Parathyroid adenoma (tissue), 2 donors: Measurements from ENCODE around the gene EVA1C.
"Not testable (repeated sequence)": the region's sequence is repeated elsewhere in the genome, so short reads cannot be mapped to it uniquely, and the experiment has no call there.

Experiments used
- H2AFZ ChIP-seq: fragments of 300-600 bp; sonication (generic); one replicate; pipeline ENCODE4 v1.7.0; 2017; ENCODE audit warnings: antibody characterized with exemption, mild to moderate bottlenecking
- H3K27ac ChIP-seq: fragments of 300-600 bp; sonication (generic); one replicate; pipeline ENCODE4 v1.7.0; 2017
- H3K27me3 ChIP-seq: fragments of 300-600 bp; sonication (generic); one replicate; pipeline ENCODE4 v1.7.0; 2017; ENCODE audit warnings: low read length; ENCODE audit not compliant: control insufficient read depth, insufficient read depth
- H3K36me3 ChIP-seq: fragments of 300-600 bp; sonication (generic); one replicate; pipeline ENCODE4 v1.7.0; 2017; ENCODE audit warnings: low read length; ENCODE audit not compliant: control insufficient read depth, insufficient read depth
- H3K4me1 ChIP-seq: fragments of 300-600 bp; sonication (generic); one replicate; pipeline ENCODE4 v1.7.0; 2017; ENCODE audit warnings: control low read depth
- H3K4me2 ChIP-seq: fragments of 300-600 bp; sonication (generic); one replicate; pipeline ENCODE4 v1.7.0; 2017; ENCODE audit warnings: low read length
- H3K4me3 ChIP-seq: fragments of 300-600 bp; sonication (generic); one replicate; pipeline ENCODE4 v1.7.0; 2017; ENCODE audit warnings: low read depth, low read length
- H3K79me2 ChIP-seq: fragments of 300-600 bp; sonication (generic); one replicate; pipeline ENCODE4 v1.7.0; 2017; ENCODE audit warnings: control low read depth
- H3K9ac ChIP-seq: fragments of 300-600 bp; sonication (generic); one replicate; pipeline ENCODE4 v1.7.0; 2017; ENCODE audit warnings: mild to moderate bottlenecking
- H3K9me3 ChIP-seq: fragments of 300-600 bp; sonication (generic); one replicate; pipeline ENCODE4 v1.7.0; 2017; ENCODE audit warnings: low read length; ENCODE audit not compliant: control insufficient read depth
- TF ChIP-seq, protein P1 (sequence below): fragments of 300-600 bp; sonication (generic); IDR thresholded peaks from one replicate; pipeline ENCODE4 v1.7.0; 2017; ENCODE audit warnings: antibody characterized with exemption, mild to moderate bottlenecking
- donor health status: primary hyperparathyroidism.

Gene EVA1C

DNA sequence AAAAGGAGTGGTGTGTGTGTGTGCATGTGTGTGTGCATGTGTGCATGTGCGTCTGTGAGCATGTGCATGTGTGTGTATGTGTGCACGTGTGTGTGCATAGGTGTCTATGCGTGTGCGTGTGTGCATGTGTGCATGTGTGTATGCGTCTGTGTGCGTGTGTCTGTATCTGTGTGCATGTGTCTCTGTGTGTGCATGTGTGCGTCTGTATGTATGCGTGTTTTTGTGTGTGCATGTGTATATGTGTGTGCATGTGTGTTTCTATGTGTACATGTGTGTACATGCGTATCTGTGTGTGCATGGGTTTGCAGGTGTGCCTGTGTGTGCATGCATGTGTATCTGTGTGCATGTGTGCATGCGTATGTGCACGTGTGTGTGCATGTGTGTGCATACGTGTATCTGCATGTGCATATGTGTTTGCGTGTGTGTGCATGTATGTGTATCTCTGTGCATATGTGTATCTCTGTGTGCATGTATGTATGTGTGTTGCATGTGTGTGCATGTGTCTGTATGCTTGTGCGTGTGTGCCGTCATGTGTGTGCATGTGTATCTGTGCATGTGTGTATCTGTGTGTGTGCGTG, 94.9 kb downstream of the EVA1C start:
- Histone ChIP-seq H3K27me3 (no peaks in the 10 kb centered on the region), H2AFZ (no peak overlapping the region), H3K4me3 (no peak overlapping the region), H3K9me3 (no peaks in the 10 kb centered on the region), H3K36me3 (no peaks in the 10 kb centered on the region), H3K79me2 (no peaks in the 10 kb centered on the region), H3K27ac (no peak overlapping the region), H3K9ac (no peak overlapping the region), H3K4me2 (no peak overlapping the region), H3K4me1 (no peaks in the 10 kb centered on the region)
- TF ChIP-seq, protein P1, sequence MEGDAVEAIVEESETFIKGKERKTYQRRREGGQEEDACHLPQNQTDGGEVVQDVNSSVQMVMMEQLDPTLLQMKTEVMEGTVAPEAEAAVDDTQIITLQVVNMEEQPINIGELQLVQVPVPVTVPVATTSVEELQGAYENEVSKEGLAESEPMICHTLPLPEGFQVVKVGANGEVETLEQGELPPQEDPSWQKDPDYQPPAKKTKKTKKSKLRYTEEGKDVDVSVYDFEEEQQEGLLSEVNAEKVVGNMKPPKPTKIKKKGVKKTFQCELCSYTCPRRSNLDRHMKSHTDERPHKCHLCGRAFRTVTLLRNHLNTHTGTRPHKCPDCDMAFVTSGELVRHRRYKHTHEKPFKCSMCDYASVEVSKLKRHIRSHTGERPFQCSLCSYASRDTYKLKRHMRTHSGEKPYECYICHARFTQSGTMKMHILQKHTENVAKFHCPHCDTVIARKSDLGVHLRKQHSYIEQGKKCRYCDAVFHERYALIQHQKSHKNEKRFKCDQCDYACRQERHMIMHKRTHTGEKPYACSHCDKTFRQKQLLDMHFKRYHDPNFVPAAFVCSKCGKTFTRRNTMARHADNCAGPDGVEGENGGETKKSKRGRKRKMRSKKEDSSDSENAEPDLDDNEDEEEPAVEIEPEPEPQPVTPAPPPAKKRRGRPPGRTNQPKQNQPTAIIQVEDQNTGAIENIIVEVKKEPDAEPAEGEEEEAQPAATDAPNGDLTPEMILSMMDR, result no peak

DNA sequence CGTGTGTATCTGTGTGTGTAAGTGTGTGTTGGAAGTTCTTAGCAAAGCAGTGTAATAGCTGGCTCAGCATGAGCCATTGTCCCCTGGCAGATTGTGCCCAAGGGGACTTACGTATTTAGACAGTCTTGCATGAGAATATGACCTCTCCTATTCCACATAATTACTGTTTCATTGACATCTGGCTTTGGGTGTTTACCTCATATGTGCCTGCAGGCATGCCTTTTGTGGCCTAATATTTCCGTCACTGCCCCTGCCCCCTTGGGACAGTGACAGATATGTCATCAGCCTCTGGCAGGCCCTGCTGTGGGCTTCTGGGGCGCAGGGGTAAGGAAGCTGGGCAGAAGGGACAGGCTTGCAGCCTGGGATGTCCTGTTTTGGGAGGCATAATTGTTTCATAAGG, 95.5 kb downstream of the EVA1C start:
- H3K4me2 ChIP-seq, H2AFZ ChIP-seq, H3K27me3 ChIP-seq, H3K79me2 ChIP-seq, H3K27ac ChIP-seq, H3K9ac ChIP-seq, H3K36me3 ChIP-seq, H3K4me3 ChIP-seq, H3K9me3 ChIP-seq, H3K4me1 ChIP-seq: not testable (repeated sequence)

DNA sequence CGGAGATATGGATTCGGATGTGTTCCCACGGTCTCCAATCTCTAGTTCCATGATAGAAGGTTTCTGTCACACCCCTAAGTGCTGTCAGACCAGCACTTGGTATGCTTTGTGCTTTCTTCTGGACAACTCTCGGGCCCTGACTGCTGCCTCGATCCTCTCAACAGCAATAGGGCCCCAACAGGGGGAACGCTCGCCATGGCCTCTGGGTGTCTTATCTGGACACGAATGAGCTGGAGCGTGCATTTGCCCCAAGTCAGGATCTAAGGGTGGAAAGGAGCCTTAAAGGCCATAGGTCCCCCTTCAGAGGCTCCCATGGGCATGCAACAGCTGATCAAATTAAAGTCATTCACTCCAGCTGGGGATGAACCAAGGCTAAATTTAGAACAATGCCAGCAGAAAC, 96.1 kb downstream of the EVA1C start:
- Histone ChIP-seq H3K4me3 (no peak overlapping the region), H3K36me3 (no peaks in the 10 kb centered on the region), H3K9ac (no peak overlapping the region), H2AFZ (no peak overlapping the region), H3K4me1 (no peaks in the 10 kb centered on the region), H3K27ac (no peak overlapping the region), H3K27me3 (no peaks in the 10 kb centered on the region), H3K79me2 (no peaks in the 10 kb centered on the region), H3K9me3 (no peaks in the 10 kb centered on the region), H3K4me2 (no peak overlapping the region)
- TF ChIP-seq, protein P1, result no peak

DNA sequence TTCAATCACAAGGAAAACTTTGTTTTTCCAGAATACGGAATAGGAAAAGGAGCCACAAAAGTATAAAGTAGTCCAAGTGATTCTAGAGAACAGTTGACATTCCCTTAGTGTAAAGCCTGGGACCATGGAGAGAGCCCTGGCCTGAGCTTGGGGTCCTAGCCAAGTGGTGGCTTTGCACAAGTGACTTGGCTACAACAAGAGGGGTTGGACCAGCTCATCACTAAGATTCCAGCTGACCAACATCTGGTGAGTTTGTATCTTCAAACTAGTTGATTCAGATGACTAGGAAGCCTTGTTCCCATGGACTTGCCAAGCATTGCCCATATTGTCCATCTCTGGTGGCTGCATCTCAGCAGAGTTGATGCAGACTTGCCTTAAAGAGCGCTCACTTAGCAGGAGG, 96.5 kb downstream of the EVA1C start:
- not testable (repeated sequence) for H3K79me2 ChIP-seq

DNA sequence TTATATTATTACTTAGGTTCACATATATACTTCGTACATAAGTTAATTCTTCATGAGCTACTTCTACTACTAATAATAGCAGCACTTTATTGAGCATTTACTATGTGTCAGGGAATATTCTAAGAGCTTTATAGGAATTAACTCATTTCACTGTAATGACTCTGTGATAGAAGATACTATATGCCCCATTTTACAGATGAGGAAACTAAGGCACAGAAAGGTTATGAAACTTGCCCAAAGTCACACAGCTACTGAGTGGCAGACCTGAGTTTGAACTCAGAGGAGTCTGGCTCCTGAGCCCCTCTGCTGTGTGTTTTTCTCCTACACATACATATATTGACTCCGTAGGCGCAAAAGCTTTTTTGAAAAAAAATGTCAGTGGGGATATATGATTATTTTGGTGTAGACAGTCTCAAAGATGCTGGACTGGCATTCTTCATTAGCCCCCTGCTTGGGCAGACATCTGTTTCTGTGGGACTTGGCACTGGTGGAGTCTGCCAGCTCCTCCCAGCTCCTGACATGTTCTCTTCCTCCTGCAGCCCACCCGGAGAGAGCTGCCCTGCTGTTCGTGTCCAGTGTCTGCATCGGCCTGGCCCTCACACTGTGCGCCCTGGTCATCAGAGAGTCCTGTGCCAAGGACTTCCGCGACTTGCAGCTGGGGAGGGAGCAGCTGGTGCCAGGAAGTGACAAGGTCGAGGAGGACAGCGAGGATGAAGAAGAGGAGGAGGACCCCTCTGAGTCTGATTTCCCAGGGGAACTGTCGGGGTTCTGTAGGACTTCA, 102.0 kb downstream of the EVA1C start:
- TF ChIP-seq, protein P1, result no peak
- H3K9ac ChIP-seq, result no peak overlapping the region
- no peaks in the 10 kb centered on the region for H3K9me3 ChIP-seq
- H2AFZ ChIP-seq, result no peak overlapping the region
- no peak overlapping the region for H3K4me2 ChIP-seq
- no peaks in the 10 kb centered on the region for H3K79me2 ChIP-seq
- no peaks in the 10 kb centered on the region for H3K4me1 ChIP-seq
- no peaks in the 10 kb centered on the region for H3K36me3 ChIP-seq
- H3K27ac ChIP-seq, result no peak overlapping the region
- H3K4me3 ChIP-seq, result no peak overlapping the region
- no peaks in the 10 kb centered on the region for H3K27me3 ChIP-seq

More for the DNA sequence above, 96.5 kb downstream of the EVA1C start:
- not testable (repeated sequence) for H3K27me3 ChIP-seq, H3K9me3 ChIP-seq, H3K4me1 ChIP-seq, H3K36me3 ChIP-seq, H3K27ac ChIP-seq, H3K9ac ChIP-seq, H3K4me2 ChIP-seq, H2AFZ ChIP-seq, H3K4me3 ChIP-seq
